NCI-H82 treated with DMSO at 0.1 percent for 48 hours (cell line): ENCODE data around the gene RASIP1.
"Not testable (repeated sequence)": the region's sequence is repeated elsewhere in the genome, so short reads cannot be mapped to it uniquely, and the experiment has no call there.

ENCODE experiments used
- DNase-seq: peaks from one replicate; lab custom pipeline; 2025; ENCODE audit not compliant: unreplicated experiment; lab: John Stamatoyannopoulos, UW

Gene RASIP1, protein sequence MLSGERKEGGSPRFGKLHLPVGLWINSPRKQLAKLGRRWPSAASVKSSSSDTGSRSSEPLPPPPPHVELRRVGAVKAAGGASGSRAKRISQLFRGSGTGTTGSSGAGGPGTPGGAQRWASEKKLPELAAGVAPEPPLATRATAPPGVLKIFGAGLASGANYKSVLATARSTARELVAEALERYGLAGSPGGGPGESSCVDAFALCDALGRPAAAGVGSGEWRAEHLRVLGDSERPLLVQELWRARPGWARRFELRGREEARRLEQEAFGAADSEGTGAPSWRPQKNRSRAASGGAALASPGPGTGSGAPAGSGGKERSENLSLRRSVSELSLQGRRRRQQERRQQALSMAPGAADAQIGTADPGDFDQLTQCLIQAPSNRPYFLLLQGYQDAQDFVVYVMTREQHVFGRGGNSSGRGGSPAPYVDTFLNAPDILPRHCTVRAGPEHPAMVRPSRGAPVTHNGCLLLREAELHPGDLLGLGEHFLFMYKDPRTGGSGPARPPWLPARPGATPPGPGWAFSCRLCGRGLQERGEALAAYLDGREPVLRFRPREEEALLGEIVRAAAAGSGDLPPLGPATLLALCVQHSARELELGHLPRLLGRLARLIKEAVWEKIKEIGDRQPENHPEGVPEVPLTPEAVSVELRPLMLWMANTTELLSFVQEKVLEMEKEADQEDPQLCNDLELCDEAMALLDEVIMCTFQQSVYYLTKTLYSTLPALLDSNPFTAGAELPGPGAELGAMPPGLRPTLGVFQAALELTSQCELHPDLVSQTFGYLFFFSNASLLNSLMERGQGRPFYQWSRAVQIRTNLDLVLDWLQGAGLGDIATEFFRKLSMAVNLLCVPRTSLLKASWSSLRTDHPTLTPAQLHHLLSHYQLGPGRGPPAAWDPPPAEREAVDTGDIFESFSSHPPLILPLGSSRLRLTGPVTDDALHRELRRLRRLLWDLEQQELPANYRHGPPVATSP

DNA sequence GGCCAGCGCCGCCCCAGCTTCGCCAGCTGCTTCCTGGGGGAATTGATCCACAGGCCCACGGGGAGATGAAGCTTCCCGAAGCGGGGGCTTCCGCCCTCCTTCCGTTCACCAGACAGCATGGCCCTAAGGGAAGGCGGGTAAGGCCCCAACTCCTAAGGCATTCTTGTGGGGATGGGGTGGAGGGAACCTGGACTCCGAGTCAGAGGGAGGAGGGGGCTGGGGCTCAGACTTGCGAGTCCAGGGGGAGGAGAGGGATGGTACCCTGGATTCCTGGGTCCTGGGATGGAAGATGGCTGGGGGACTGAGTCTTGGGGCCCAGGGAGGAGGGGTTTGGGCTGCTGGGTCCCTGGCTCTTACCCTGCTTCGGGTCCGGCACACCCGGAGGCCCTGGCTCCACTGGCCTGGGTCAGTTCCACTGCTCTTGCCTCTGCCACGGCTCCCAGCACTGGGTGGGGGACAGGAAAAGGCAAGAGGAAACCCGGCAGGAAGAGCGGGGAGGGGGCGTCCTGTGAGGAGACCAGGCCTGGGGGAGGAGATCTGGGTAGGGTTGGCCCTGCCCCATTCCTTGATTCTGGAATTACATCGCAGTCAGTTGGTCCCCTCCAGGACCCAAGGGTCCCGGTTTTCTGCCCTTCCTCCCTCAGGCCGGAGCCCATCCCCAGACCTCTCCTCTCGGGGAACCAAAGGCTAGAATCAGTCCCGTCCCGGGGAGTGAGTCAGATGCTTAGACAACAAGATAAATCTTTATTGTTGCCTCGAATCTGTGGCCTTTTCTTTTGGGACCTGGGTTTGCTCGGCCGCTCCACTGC, at the start of gene RASIP1:
RASIP1 (minus strand) TSS at position 447 of the 809 bp plus-strand sequence; CDS start at position 119, 328 bp downstream.
- no peak for DNase-seq

DNA sequence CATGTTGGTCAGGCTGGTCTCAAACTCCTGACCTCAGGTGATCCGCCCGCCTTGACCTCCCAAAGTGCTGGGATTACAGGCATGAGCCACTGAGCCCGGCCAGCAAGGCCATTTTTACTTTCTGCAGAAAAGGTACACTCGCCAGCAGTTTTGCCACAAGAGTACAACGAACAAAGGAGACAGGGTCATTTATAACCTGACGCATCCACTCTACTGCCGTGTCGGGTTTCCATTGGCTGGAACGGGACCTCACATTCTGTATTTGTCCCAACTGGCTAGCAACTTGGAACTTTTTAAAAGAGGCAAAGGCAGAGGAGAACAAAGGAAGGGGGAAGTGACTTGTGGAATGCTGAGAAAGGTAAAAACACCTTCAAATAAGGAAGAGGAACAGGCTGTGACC, 46.9 kb upstream of the RASIP1 start:
- not testable (repeated sequence) for DNase-seq

DNA sequence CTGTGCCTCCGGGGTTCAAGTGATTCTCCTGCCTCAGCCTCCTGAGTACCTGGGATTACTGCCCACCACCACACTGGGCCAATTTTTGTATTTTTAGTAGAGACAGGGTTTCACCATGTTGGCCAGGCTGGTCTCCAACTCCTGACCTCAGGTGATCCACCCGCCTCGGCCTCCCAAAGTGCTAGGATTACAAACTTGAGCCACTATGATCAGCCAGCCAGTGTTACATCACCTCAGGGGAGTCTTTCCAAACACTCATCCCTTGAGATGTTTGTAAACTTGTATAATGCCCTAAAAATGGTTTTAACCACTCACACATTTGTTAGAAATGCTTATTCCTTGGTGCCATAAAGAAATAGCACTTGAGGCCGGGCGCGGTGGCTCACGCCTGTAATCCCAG, 46.0 kb upstream of the RASIP1 start:
- not testable (repeated sequence) for DNase-seq

DNA sequence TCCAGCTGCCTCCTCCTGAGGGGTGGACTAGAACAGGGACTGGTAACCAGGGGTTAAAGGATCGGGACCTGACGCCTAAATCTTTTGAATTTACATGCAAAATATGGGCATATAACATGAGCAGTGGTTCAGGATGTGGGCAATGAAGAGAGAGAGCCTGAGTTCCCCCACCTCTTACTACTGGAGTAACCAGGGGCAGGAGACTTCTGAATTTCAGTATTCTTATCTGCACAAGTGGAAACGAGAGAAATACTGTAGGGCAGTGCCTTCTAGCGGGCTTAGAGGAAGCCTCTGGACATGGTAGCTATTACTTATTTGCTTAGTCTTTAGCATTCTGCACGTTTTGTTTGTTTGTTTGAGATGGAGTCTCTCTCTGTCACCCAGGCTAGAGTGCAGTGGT, 44.1 kb upstream of the RASIP1 start:
- no peak for DNase-seq

DNA sequence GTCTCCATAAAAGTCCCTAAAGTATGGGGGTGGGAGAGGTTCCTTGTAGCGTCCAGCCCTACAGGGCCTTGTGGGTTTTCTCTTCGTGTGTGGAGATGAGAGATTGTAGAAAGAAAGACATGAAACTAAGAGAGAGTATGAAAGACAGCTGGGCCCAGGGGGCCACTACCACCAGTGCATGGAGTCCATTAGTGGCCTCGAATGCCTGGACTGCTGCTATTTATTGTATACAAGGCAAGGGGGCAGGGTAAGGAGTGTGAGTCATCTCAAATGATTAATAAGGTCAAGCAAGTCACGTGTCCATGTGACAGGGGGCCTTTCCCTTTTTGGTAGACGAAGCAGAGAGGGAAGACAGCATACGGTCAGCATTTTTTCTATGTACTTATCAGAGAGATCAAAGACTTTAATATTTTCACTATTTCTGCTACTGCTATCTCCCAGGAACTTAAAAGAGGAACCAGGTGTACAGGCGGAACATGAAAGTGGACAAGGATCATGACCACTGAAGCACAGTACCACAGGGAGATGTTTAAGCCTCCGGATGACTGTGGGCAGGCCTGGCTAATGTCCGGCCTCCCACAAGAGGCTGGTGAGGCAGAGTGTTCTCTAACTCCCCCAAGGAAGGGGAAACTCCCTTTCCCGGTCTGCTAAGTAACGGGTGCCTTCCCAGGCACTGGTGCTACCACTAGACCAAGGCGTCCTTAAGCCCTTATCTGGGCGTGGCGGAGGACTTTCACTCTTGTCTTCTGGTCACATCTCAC, 40.4 kb upstream of the RASIP1 start:
- no peak for DNase-seq

DNA sequence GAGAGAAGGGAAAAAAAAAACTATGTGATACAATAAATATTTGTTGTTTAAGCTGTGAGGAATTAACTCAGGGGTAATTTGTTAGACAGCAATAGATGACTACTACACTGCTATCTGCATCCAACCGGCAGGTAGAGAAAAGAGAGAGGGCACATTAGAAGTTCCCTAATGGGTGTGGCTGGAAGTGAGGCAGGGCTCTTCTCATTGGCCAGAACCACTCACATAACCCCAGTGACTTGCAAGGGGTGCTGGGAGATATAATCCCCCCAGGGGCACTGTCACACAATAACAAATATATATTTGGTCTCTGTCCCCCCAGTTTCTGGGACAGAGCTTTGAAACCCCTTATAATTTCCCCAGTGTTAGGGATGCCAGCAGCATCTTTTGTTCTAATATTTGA, 39.2 kb upstream of the RASIP1 start:
- no peak for DNase-seq

DNA sequence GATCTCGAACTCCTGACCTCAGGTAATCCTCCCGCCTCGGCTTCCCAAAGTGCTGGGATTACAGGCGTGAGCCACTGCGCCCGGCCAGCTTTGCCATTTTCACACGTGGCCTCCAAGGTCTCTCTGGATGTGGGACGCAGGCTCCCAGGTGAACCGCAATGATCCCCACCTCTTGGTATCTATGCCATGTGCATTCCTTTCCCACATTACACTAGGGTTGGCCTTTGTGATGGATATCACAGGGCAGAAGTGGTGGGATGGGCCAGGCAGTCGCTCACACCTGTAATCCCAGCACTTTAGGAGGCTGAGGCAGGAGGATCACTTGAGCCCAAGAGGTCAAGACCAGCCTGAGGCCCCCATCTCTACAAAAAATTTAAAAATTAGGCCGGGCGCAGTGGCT, 37.3 kb upstream of the RASIP1 start:
- no peak for DNase-seq

DNA sequence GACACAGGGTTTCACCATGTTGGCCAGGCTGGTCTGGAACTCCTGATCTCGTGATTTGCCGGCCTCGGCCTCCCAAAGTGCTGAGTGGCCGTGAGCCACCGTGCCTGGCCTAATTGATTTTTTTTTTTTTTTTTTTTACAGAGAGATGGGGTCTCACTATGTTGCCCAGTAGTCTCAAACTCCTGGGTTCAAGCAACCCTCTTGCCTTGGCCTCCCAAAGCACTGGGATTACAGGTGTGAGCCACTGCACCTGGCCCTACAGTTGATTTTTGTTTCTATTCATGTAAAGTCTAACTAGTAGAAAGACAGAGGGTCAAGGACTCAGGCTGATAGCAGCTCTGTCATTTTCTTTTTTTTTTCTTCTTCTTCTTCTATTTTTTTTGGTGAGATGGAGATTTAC, 36.7 kb upstream of the RASIP1 start:
- DNase-seq = no peak

DNA sequence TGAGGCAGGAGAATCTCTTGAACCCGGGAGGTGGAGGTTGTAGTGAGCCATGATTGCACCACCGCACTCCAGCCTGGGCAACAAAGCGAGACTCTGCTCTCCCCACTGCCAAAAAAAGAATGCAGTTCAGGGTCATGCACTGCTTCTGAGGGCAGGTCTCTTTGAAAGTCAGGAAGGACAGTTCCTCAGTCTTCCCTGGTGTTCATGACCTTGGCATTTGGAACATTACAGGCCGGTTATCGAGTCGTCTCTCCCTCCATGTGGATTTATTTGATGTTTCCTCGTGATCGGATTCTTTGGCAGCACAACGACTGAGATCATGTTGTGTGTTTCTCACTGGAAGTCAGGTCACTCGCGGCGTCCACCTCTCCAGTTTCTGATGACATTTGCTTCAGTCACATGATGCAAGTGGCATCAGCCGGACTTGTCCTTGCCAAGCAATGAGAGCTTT, 32.1 kb upstream of the RASIP1 start:
- no peak for DNase-seq

DNA sequence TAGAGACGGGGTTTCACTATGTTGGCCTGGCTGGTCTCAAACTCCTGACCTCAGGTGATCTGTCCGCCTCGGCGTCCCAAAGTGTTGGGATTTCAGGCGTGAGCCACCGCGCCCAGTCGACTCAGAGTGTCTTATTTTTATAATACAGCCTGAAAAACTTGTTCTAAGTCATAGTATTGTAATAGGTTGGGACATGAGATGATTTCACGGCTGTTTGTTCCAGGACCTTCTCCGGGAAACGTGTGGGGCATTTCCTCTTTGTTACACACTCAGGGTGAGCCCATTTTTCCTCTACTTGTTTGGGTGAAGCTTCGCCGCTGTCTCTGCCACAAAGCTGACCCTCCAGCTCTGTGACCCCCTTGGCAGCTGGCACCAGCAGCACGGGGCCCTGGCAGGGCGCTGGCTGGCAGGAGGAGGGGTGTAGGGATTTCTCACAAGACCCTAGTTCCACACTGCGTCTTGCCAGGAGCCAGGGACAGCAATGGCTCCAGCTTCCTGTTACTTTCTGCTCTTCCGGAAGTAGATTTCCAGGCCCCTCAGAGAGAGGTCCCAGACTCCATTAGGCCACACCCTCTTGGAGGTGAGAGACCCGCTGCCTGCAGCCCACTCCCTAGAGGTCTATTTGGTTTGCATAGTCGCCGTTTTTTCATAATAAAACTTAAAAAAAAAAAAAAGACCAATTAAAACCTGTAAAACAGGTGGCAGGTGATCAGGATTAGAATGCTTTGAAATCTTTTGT, 30.5 kb upstream of the RASIP1 start:
- no peak for DNase-seq

DNA sequence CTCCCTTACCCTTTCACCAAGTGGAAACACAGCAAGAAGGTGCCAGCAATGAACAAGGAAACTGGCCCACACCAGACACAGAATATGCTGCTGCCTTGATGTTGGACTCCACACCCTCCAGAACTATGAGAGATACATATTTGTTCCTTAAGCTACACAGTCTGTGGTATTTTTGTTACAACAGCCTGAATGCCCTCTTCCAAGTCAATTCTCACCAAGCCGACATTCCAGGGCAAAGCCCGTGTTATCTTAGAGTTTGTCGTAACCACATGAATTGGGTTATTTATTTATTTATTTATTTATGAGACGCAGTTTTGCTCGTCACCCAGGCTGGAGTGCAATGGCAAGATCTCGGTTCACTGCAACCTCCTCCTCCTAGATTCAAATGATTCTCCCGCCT, 29.9 kb upstream of the RASIP1 start:
- DNase-seq = no peak

DNA sequence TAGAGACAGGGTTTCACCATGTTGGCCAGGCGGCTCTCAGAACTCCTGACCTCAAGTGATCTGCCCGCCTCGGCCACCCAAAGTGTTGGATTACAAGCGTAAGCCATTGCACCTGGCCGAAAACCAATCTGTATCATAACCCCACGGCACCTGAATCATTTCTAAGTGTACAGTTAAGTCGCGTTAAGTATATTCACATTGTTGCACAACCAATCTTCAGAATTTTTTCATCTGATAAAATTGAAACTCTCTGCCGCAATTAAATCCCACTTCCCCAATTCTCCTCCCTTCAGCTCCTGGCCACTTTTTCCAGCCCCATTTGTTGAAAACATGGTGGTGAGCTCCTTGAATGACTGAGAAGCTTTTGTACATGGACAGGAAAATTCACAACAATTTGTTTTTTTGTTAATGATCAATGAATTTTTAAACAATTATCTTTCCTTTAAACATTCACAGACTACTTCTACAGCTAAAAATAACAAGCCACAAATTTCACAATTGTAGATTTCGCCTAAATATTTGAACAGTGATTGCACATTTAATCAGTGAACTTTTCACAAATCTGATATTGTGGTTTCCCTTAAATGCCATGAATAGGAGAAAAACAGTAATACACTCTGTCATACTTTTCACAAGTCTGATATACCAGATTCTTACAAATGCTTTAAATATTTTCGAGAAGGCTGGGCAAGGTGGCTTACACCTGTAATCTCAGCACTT, 28.7 kb upstream of the RASIP1 start:
- DNase-seq = no peak

DNA sequence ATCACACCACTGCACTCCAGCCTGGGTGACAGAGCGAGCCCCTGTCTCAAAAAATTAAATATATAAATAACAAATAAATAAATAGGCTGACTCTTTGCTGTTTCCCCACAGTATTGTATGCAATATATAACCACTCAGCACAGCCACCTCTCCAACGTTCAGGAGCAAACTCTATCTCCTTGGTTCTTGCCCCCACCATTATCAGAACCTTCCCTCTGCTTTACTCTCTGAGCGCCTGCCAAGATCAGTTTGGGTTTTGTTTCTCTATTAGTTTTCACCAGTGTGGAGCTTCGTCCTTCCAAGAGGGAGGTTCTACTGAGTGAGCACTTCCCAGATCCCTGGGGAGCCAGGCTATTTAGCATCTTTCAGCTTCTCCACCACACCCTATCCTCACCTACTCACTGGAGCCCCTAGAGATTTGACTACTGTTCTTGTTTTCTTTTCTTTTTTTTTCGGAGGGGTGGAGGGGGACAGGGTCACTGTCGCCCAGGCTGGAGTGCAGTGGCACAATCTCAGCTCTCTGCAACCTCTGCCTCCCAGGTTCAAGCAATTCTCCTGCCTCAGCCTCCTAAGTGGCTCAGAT, 27.9 kb upstream of the RASIP1 start:
- DNase-seq = not testable (repeated sequence)

DNA sequence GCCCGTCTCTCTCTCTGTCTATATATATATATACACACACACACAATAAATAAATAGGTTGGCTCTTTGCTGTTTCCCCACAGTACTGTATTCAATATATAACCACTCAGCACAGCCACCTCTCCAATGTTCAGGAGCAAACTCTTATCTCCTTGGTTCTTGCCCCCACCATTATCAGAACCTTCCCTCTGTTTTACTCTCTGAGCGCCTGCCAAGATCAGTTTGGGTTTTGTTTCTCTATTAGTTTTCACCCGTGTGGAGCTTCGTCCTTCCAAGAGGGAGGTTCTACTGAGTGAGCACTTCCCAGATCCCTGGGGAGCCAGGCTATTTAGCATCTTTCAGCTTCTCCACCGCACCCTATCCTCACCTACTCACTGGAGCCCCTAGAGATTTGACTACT, 25.4 kb upstream of the RASIP1 start:
- DNase-seq = not testable (repeated sequence)

DNA sequence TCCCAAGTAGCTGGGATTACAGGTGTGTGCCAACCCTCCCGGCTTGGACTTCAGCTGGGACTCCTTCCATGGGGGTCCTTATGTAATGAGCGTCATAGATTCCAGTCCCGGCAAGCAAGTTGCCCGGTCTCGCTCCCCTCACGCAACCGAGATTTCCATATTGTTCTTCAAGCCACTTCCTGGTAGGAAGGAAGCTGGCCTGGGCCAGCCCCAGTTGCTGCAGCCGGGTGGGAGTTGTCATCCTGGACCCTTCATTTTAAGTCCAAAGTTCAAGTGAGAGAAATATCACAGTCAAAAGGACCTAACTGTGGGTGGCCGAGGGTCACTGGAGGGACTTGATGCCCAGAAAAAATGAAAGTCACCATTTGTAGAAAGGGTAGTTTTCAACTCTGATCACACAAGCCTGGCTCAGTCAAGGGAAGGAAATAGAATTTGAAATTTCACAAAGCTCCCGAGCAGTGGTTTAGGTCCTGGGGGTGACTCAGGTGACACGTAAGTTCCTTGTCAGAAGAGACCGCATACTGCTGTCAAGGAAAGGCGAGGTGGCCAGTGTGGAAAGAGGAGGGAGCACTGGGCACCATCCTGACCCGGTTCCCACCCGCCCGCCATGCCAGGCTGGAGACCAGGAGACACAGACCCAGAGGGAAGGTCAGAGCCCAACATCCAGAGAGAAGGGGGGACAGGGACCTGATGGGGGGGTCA, 20.2 kb upstream of the RASIP1 start:
- DNase-seq = no peak

DNA sequence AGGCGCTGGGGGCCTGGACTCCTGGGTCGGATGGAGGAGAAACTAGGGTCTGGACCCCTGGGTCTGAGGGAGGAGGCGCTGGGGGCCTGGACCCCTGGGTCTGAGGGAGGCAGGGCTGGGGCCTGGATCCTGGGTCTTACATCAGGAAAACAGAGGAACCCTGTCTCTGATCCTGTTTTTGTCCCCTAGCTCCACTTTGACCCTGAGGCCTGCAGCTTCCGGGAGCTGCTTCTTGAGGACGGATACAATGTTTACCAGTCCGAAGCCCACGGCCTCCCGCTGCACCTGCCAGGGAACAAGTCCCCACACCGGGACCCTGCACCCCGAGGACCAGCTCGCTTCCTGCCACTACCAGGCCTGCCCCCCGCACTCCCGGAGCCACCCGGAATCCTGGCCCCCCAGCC, 17.3 kb upstream of the RASIP1 start:
- no peak for DNase-seq

DNA sequence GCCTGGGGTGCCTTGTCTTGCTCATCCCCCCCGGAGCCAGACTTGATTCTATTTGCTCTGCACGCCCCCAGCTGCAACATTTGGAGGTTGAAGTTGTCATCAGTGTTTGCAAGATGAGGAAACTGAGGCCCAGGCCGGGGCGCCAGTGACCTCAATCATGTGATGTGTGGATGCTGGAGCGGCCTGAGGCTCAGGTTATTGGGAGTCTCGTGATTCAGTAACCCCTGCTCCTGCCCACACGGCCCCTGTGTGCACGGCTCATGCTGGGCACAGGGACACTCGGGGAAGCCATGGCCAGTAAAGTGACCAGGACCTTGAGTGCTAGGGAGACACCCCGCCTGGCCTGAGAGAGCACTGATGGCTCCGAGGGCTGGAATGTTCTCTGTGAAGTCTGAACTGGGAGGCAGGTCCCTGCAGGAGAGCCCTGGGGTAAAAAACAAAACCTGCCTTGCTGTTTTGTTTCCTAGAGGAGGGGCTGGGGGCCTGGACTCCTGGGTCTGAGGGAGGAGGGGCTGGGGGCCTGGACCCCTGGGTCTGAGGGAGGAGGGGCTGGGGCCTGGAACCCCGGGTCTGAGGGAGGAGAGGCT, 16.8 kb upstream of the RASIP1 start:
- DNase-seq = no peak

DNA sequence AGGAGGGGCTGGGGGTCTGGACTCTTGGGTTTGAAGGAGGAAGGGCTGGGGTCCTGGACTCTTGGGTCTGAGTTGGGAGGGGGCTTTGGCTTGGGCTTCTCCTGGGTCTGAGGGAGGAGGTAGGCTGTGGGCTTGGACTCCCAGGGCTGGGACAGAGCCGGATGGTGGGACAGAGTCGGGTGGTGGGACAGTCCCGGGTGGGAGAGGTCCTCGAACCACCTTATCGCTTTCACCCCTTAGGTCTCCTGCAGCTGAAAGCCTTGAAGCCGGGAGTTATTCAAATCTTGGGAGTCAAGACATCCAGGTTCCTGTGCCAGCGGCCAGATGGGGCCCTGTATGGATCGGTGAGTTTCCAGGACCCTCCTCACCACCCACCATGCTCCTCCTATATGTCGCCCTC, 16.3 kb upstream of the RASIP1 start:
- no peak for DNase-seq
